Activated B cell treated with CpG ODN at 0.5 μM for 24 hours (primary cell): Measurements from ENCODE around the gene ASZ1. TPM values are rescaled to one million over a fixed set of nuclear protein-coding genes. Genes with fewer than 3 reads are reported as not detected.

Experiments used
- ATAC-seq: fragments of 200-7000 bp; cut with Tn5 transposase; one replicate; pipeline ENCODE4 v1.10.0; 2021; ENCODE audit warnings: low read depth, mild to moderate bottlenecking, moderate library complexity
- CTCF ChIA-PET: fragments of 350-600 bp; sonication (Branson Sonifier 250); formaldehyde crosslinking; loops from one replicate; lab custom pipeline; 2021; ENCODE audit warnings: antibody characterized with exemption; lab: Charles Lee
- POLR2A ChIA-PET: fragments of 350-600 bp; sonication (Branson Sonifier 250); formaldehyde crosslinking; loops from one replicate; lab custom pipeline; 2021; ENCODE audit warnings: antibody characterized with exemption; lab: Charles Lee
- DNase-seq: peaks from one replicate; pipeline ENCODE4 v3.0.0; 2022
- H3K27ac Mint-ChIP-seq: one replicate; pipeline ENCODE4 v1.8.0; 2020; ENCODE audit warnings: mixed read lengths
- H3K27me3 Mint-ChIP-seq: one replicate; pipeline ENCODE4 v1.8.0; 2021; ENCODE audit warnings: mixed read lengths
- H3K36me3 Mint-ChIP-seq: one replicate; pipeline ENCODE4 v1.8.0; 2021; ENCODE audit warnings: low read depth, mixed read lengths
- H3K4me1 Mint-ChIP-seq: one replicate; pipeline ENCODE4 v1.8.0; 2021; ENCODE audit warnings: mixed read lengths
- H3K4me3 Mint-ChIP-seq: one replicate; pipeline ENCODE4 v1.8.0; 2020; ENCODE audit warnings: mild to moderate bottlenecking, mixed read lengths
- H3K9me3 Mint-ChIP-seq: one replicate; pipeline ENCODE4 v1.8.0; 2020; ENCODE audit warnings: mixed read lengths
- intact Hi-C: fragments of 100-400 bp; cut with micrococcal nuclease; formaldehyde crosslinking; loops from one replicate; pipeline ENCODE4 v1.15.1; 2024
- total RNA-seq: library from RNA; stranded (reverse); gene quantifications from 2 replicates; pipeline ENCODE4 v1.2.3, GENCODE V29; 2022
- TF ChIP-seq, protein P1 (sequence below): fragments of 200-600 bp; IDR thresholded peaks from one replicate; pipeline ENCODE4 v1.8.0; 2022; ENCODE audit warnings: antibody characterized with exemption, mild to moderate bottlenecking

ASZ1 gene
- total RNA-seq, 1 donor from 2014 or later = not detected

DNA sequence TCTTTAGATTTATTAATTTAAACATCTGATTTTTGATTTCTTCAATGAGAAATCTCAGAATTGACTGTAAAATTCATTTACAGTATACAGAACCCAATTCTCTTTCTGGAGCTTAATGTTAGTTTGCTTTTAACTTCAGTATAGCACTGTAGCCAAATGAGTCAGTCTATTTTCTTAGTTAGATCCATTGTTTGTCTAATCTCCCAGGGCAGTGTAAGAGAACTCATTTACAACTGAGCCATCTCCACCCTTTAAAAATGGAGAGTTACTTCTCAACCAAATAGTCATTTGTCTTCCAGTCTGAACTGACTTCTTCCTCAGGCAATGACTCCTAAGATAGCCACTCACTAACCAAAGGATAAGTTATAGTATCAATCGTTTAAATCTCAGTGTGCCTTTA is 101.5 kb downstream of the ASZ1 start:
- Mint-ChIP-seq H3K27me3 (peaks cover 41% of the 10 kb centered on the region), H3K27ac (no peak overlapping the region), H3K36me3 (no peaks in the 10 kb centered on the region), H3K4me1 (no peaks in the 10 kb centered on the region), H3K9me3 (peaks cover 10% of the 10 kb centered on the region), H3K4me3 (no peak overlapping the region)
- no peak for DNase-seq
- ChIA-PET CTCF (no interaction called here), POLR2A (no interaction called here)
- no peak for ATAC-seq
- intact Hi-C loops = no loop called here
- TF ChIP-seq, protein P1, sequence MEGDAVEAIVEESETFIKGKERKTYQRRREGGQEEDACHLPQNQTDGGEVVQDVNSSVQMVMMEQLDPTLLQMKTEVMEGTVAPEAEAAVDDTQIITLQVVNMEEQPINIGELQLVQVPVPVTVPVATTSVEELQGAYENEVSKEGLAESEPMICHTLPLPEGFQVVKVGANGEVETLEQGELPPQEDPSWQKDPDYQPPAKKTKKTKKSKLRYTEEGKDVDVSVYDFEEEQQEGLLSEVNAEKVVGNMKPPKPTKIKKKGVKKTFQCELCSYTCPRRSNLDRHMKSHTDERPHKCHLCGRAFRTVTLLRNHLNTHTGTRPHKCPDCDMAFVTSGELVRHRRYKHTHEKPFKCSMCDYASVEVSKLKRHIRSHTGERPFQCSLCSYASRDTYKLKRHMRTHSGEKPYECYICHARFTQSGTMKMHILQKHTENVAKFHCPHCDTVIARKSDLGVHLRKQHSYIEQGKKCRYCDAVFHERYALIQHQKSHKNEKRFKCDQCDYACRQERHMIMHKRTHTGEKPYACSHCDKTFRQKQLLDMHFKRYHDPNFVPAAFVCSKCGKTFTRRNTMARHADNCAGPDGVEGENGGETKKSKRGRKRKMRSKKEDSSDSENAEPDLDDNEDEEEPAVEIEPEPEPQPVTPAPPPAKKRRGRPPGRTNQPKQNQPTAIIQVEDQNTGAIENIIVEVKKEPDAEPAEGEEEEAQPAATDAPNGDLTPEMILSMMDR = no peak

DNA sequence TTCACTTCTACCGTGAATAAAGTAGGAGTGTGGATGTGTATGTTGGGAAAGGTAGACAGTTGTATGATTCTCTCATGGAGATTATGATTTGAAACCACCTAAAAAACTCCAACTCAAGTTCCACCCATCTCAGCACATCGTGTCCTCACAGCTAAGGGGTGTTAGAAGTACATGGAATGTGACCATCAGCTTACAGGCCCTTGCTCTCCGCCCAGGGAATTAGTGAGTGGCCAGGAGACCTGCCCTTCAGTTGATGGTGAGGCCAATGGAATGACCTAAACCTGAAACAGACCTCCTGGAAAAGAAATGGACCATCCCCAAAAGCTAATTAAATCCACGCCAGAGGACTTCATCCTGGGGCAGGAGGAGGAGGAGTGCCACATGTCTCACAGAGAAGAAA is 102.3 kb downstream of the ASZ1 start:
- Mint-ChIP-seq H3K4me1 (no peaks in the 10 kb centered on the region), H3K4me3 (no peak overlapping the region), H3K27me3 (peaks cover 45% of the 10 kb centered on the region), H3K27ac (no peak overlapping the region), H3K36me3 (no peaks in the 10 kb centered on the region), H3K9me3 (peaks cover 5% of the 10 kb centered on the region)
- ChIA-PET CTCF (no interaction called here), POLR2A (no interaction called here)
- ATAC-seq = no peak
- TF ChIP-seq, protein P1 = no peak
- intact Hi-C loops = no loop called here
- DNase-seq = no peak

DNA sequence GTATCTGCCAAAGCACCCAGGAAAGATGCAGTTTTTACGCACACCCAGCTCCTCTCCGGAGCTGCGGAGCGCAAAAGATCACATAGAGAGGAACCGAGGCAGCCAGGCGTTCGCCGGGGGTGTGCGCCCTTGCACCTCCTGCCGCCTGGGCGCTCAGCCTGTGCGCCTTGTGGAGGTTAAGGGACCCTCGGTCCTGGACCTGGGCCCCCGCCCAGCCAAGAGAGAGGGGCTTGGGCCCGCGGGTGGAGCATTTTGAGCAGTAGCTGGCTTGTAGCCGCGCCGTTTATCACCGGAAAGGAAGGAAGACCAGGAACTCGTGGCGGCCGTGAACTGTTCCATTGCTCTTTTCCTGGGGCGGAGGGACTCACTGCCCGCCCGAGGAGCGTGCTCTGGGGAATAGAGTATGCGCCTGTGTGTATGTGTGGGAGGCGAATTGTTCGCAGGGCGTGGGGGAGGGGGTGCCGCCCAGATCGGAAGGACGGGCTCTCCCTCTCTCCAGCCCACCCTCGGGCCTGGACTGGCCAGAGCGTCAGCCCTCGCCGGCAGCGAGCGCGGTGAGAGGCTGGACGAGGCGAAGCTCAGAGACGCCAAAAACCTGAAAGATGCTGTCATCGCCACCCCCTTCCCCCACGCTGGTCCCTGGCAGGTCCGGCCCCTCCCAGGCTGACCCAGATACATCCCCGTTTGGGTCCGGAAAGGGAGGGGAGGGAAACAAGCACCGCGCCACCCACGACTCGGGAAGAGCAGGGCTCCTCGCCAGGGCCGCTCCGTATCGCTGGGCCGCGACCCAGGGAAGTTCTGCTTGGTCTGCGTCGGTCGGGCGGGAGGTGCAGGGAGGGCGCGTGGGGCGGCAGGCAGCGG is 103.2 kb downstream of the ASZ1 start:
- H3K4me3 Mint-ChIP-seq = no peak overlapping the region
- CTCF ChIA-PET = no interaction called here

DNA sequence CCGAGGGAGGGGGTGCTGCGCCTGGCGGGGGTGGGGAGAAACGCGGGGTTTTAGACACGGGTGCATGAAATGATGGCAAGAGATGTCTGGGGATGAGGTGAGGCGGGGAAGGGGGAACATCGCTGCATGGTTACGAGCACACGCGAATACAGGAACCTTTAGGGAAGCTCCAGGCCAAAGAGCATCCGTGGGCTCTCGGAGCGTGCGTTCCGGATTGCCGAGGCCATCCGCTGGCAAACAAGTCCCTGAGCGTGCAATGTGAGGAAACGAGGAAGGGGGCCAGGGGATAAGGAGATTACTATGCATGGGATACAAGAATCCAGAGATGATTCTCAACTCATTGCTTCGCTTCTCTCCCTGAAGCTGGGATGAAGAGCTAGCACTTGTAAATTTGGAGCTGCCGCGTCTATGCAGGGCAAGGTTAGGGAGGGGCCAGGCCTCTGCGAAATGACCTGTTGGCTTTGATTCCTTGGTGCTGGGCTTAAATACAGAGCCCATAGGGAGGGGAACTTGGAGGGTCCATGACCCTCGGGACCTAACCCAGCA is 103.9 kb downstream of the ASZ1 start:
- Mint-ChIP-seq H3K4me3 (no peak overlapping the region), H3K9me3 (no peaks in the 10 kb centered on the region), H3K4me1 (no peaks in the 10 kb centered on the region), H3K36me3 (no peaks in the 10 kb centered on the region), H3K27ac (no peak overlapping the region), H3K27me3 (peaks cover 47% of the 10 kb centered on the region)
- CTCF ChIA-PET = no interaction called here
- DNase-seq (no peak), ATAC-seq (no peak)
- intact Hi-C loops = no loop called here
- POLR2A ChIA-PET = no interaction called here
- TF ChIP-seq, protein P1 = no peak

More for the DNA sequence above, 103.2 kb downstream of the ASZ1 start:
- H3K27me3 Mint-ChIP-seq = peaks cover 47% of the 10 kb centered on the region
- H3K4me1 Mint-ChIP-seq = no peaks in the 10 kb centered on the region
- TF ChIP-seq, protein P1 = no peak
- no peak for DNase-seq
- POLR2A ChIA-PET = no interaction called here
- no peaks in the 10 kb centered on the region for H3K36me3 Mint-ChIP-seq
- H3K9me3 Mint-ChIP-seq = peaks cover 5% of the 10 kb centered on the region
- intact Hi-C loops = no loop called here
- no peak for ATAC-seq
- no peak overlapping the region for H3K27ac Mint-ChIP-seq

DNA sequence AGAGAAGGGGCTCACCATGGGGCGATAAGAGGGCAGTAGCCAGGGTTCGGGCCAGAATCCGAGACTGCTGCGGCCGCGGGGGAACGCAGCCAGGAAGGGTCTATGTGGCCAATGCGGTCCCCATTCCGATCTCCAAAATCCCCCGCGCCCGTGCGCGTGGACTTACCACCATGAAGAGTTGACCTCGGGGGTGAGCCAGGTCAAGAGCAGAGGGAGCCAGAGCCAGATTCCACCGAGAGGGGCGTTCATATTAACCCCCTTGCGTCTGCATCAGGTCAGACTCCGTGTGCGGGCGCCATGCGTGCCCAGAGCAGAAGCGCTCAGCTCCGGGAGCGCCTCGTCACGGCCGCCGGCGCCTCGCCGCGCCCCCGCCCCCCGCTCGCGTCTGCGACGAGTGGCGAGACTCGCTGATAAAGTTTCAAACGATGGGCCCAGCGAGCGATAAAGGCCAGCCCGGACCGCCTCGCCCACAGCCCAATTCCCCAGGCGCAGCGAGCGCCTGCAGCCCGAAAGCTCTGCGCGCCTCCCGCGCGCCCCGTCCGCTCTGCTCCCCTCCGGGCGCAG is 104.5 kb downstream of the ASZ1 start, which contains the start of gene WNT2:
Gene WNT2 (minus strand): TSS at position 318 of the 564 bp plus-strand sequence. CDS start 69 bp downstream, at position 249.
- H3K4me1 Mint-ChIP-seq = no peaks in the 10 kb centered on the region
- no peak within 1 kb of the TSS for H3K27ac Mint-ChIP-seq
- no peak within 1 kb of the TSS for H3K4me3 Mint-ChIP-seq
- no peak for DNase-seq
- H3K36me3 Mint-ChIP-seq = no peaks in the 10 kb centered on the region
- no peaks in the 10 kb centered on the region for H3K9me3 Mint-ChIP-seq
- TF ChIP-seq, protein P1 = no peak
- ATAC-seq = no peak
- peaks cover 47% of the 10 kb centered on the region for H3K27me3 Mint-ChIP-seq
- CTCF ChIA-PET = no interaction called here
- POLR2A ChIA-PET = no interaction called here
- intact Hi-C loops = no loop called here
